HUES6 (cell line): ENCODE measurements around the gene LCE1B.

Experiments
- H3K27ac ChIP-seq: 2 replicates; pipeline ENCODE4 v1.7.0; 2013; ENCODE audit warnings: low read depth, mild to moderate bottlenecking, low read length, inconsistent platforms
- H3K27me3 ChIP-seq: 2 replicates; pipeline ENCODE4 v1.6.1; 2013; ENCODE audit warnings: low read length; ENCODE audit not compliant: control insufficient read depth, insufficient read depth
- H3K36me3 ChIP-seq: 2 replicates; pipeline ENCODE4 v1.6.1; 2013; ENCODE audit warnings: low read length; ENCODE audit not compliant: control insufficient read depth, insufficient read depth
- H3K4me1 ChIP-seq: 2 replicates; pipeline ENCODE4 v1.6.1; 2013; ENCODE audit warnings: low read length; ENCODE audit not compliant: control insufficient read depth, insufficient read depth
- H3K4me3 ChIP-seq: 2 replicates; pipeline ENCODE4 v1.5.1; 2013; ENCODE audit warnings: low read depth, low read length
- H3K9ac ChIP-seq: one replicate; pipeline ENCODE4 v1.6.1; 2013; ENCODE audit warnings: mild to moderate bottlenecking, low read length
- H3K9me3 ChIP-seq: 2 replicates; pipeline ENCODE4 v1.6.1; 2013; ENCODE audit warnings: low read depth, low read length; ENCODE audit not compliant: control insufficient read depth, insufficient read depth

Gene LCE1B

DNA sequence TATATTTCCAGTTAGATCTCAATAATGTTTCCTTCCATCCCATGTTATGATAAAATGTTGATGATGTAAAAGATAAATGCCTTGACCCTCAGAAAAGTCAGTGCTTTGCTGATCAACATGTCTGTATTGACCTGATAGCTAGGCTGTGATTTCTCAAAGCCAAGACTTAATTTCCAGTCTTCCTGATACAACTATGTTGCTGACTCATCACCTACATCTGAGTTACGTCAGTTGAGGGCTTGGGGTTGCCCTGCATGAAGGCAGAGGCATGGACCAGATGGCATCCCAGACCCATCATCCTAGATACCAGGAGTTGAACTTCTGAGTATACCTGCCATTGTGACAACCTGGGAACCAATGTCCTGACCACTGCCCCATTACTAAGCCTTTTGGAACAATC, 10.4 kb upstream of the LCE1B start:
- Histone ChIP-seq H3K9ac (no peak overlapping the region), H3K9me3 (peaks cover 17% of the 10 kb centered on the region; the same call in 1 of the 2 replicates), H3K27ac (no peak overlapping the region), H3K27me3 (no peaks in the 10 kb centered on the region), H3K4me3 (no peak overlapping the region), H3K4me1 (no peaks in the 10 kb centered on the region), H3K36me3 (no peaks in the 10 kb centered on the region)

DNA sequence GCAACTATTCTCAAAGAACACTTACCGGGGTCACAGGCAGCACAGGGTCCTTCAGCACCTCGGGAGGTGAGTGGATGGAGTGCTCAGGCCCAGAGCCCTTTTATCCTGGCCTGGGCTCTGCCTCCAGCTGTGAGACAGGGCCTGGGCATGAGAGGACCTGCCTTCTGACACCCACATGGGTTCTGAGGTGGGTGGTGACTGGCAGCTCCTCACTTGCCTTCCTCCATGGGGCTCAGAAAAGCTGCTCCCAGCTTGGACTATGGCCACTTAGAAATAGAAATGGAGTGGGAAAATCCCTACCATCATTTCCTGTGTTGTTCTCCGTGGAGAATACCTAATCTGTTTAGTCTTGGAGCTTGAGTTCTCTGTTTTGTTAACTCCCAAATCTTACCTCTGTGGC, 5.2 kb upstream of the LCE1B start, which contains the start of gene LCE1C:
Gene LCE1C, minus strand, starts transcription at position 76 of the 400 bp plus-strand sequence. CDS start 1,173 bp downstream, outside the sequence.
- H3K27me3 ChIP-seq, result no peaks in the 10 kb centered on the region
- no peaks in the 10 kb centered on the region for H3K4me1 ChIP-seq
- peaks cover 11% of the 10 kb centered on the region; the same call in 1 of the 2 replicates for H3K9me3 ChIP-seq
- no peak within 1 kb of the TSS for H3K4me3 ChIP-seq
- H3K27ac ChIP-seq, result no peak within 1 kb of the TSS
- no peaks in the 10 kb centered on the region for H3K36me3 ChIP-seq
- H3K9ac ChIP-seq, result no peak within 1 kb of the TSS

DNA sequence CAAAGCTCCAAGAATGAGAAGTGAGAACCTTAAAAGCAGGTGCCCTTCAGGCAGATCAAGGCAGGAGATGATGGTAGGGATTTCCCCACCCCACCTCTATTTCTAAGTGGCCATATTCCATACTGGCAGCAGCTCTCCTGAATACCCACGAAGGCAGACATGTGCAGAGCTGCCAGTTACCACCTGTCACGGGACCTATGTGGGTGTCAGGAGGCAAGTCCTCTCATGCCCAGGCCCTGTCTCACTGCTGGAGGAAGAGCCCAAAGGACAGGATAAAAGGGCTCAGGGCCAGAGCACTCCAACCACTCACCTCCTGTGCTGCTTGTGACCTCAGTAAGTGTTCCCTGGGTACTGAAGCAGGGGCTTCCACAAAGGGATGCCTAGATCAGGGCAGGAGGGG, 721 bp upstream of the LCE1B start:
- H3K27me3 ChIP-seq, result no peaks in the 10 kb centered on the region
- H3K27ac ChIP-seq, result no peak overlapping the region
- H3K4me3 ChIP-seq, result no peak overlapping the region
- H3K9ac ChIP-seq, result no peak overlapping the region
- no peaks in the 10 kb centered on the region for H3K4me1 ChIP-seq
- no peaks in the 10 kb centered on the region for H3K36me3 ChIP-seq
- peaks cover 13% of the 10 kb centered on the region; the same call in 1 of the 2 replicates for H3K9me3 ChIP-seq

DNA sequence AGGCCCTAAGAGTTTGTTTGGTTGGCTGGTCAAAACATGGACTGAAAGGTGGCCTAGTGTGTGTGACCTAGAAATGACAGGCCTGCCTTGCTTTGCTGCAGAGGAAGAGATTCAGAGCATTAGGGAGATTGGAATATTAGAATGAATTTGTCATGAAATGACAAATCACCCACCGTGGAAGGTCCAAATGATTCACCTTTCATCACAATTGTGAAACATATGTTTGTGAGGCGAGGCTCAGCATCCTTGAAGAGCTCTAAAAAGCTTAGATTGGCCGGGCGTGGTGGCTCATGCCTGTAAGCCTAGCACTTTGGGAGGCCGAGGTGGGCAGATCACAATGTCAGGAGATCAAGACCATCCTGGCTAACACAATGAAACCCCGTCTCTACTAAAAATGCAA, 5.5 kb downstream of the LCE1B start:
- no peak overlapping the region for H3K9ac ChIP-seq
- no peaks in the 10 kb centered on the region for H3K36me3 ChIP-seq
- H3K27ac ChIP-seq, result no peak overlapping the region
- no peaks in the 10 kb centered on the region for H3K27me3 ChIP-seq
- peaks cover 14% of the 10 kb centered on the region; the same call in 1 of the 2 replicates for H3K9me3 ChIP-seq
- H3K4me1 ChIP-seq, result no peaks in the 10 kb centered on the region
- H3K4me3 ChIP-seq, result no peak overlapping the region

DNA sequence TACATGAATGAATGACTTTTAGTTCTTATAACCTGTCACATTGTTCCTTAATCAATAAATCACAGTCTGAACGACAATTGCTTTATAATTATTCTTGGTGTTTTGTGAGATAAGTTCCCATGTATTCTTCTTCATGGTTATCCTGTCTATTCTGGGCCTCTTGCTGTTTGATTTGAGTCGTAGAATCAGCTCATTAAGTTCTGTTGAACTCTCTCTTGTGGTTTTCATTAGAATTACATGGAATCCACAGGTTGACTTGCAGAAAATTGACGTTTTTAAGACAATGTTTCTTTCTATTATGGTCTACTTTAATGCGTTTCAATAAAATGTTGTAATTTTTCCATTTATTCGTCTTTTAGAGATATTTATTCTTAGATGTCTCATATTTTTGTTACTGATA, 11.5 kb downstream of the LCE1B start:
- no peak overlapping the region for H3K27ac ChIP-seq
- H3K36me3 ChIP-seq, result no peaks in the 10 kb centered on the region
- H3K4me1 ChIP-seq, result no peaks in the 10 kb centered on the region
- no peak overlapping the region for H3K9ac ChIP-seq
- H3K9me3 ChIP-seq, result peaks cover 13% of the 10 kb centered on the region; the same call in 1 of the 2 replicates
- H3K4me3 ChIP-seq, result no peak overlapping the region
- H3K27me3 ChIP-seq, result no peaks in the 10 kb centered on the region

DNA sequence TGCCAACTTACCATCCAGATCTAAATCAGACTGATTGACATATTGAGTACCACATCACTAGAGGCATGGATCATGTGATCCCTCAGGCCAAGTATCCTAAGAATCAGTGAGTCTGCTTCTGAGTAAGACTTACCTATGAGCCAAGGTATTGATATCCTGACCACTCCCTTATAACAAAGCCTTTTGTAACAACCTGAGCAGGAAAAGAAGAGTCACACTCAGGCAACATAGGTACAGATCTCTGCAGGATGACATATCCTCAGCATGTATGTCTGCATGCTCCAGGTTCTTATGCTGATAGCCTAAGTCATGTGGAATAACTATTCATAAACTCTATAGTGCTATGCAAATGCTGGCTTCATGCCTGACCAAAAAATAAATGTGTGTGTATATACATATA, 13.2 kb downstream of the LCE1B start:
- Histone ChIP-seq H3K9ac (no peak overlapping the region), H3K27ac (no peak overlapping the region), H3K4me3 (no peak overlapping the region), H3K27me3 (no peaks in the 10 kb centered on the region), H3K9me3 (peaks cover 10% of the 10 kb centered on the region; the same call in 1 of the 2 replicates), H3K36me3 (no peaks in the 10 kb centered on the region), H3K4me1 (no peaks in the 10 kb centered on the region)

DNA sequence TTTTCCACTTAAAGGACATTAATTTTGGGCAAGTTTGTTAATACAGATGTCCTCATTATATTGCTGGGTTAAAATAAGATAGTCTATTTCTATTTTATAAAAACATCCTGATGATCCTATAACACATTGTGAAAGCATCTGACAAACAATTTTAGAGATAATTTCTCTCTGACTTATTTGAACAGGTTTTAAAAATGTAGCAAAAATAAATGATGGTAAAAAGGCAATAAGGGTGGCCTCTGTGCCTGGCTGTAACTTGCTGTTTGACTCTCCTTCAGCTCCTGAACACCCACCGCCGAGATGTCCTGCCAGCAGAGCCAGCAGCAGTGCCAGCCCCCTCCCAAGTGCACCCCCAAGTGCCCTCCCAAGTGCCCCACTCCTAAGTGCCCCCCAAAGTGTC, 15.4 kb downstream of the LCE1B start, which contains the start of gene LCE1A:
Gene LCE1A, plus strand, starts transcription at position 301 of the 400 bp plus-strand sequence. Its CDS starts 0 bp downstream, at position 301.
- no peak within 1 kb of the TSS for H3K27ac ChIP-seq
- no peak within 1 kb of the TSS for H3K4me3 ChIP-seq
- H3K9me3 ChIP-seq, result peaks cover 11% of the 10 kb centered on the region; the same call in 1 of the 2 replicates
- H3K9ac ChIP-seq, result no peak within 1 kb of the TSS
- H3K4me1 ChIP-seq, result no peaks in the 10 kb centered on the region
- H3K36me3 ChIP-seq, result no peaks in the 10 kb centered on the region
- no peaks in the 10 kb centered on the region for H3K27me3 ChIP-seq

DNA sequence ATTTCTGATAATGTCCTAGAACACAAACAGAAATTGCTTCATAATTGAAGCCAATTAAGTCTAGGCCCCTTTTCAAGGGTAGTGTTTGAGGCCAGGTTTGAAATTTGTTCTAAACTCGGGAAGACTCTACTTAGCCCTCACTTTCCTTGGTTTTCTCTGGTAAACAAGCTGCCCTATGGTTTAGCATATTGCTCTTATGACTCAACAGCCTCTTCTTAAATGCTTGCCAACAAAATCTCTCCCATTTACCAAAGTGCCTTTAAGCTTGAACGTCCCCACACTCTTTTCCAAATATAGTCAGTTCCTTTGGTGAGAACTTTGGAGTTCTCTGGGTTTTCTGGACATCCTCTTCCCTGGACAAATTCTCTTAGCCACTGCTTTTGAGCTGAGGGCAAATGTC, 25.1 kb downstream of the LCE1B start:
- Histone ChIP-seq H3K9ac (no peak overlapping the region), H3K36me3 (no peaks in the 10 kb centered on the region), H3K4me3 (no peak overlapping the region), H3K9me3 (no peaks in the 10 kb centered on the region; the same call in 1 of the 2 replicates), H3K4me1 (no peaks in the 10 kb centered on the region), H3K27ac (no peak overlapping the region), H3K27me3 (no peaks in the 10 kb centered on the region; the same call in 1 of the 2 replicates)

DNA sequence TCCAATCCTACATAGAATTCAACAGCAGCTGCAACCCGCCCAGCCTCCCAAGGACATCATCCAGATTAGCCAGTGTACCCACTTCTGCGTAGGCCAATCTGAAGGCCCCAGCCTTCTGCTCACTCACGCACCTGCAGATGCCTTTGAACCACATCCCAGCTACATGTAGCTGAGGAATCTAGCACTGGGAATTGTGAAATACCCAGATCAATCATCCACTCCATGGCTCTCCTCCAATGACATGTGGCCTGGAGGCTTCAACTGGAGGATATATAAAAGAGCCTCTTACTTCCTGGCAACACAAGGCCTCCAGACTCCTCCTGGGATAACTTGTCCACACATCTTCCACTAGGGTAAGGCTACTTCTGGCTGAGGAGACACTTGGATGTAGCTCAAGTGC, 30.8 kb downstream of the LCE1B start, which contains the start of gene LCE6A:
Gene LCE6A, plus strand, starts transcription at position 301 of the 400 bp plus-strand sequence. CDS start 665 bp downstream, outside the sequence.
- Histone ChIP-seq H3K4me1 (no peaks in the 10 kb centered on the region), H3K9me3 (peaks cover 20% of the 10 kb centered on the region; the same call in 1 of the 2 replicates), H3K4me3 (no peak within 1 kb of the TSS), H3K36me3 (no peaks in the 10 kb centered on the region), H3K27ac (no peak within 1 kb of the TSS), H3K9ac (no peak within 1 kb of the TSS), H3K27me3 (peaks cover 4% of the 10 kb centered on the region; the same call in 1 of the 2 replicates)

DNA sequence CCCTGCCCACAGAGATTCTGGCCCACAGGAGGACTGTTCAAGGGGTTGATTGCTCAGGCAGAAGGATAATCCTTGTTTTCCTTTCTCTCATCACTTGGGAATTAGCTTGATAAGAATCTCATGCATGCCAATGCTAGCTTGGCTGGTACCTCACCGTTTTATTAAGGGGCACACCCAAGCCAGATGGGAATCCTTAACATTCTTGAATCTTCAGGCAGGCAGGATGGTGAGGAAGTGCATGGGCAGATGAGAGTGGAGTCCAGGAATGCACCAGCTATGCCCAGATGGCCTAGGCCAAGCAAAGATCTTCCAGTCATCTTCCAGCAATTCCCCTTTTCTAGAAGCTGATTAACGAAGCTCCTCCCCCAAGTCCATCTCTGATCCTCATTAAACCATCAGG, 43.9 kb downstream of the LCE1B start:
- H3K27ac ChIP-seq, result no peak overlapping the region

DNA sequence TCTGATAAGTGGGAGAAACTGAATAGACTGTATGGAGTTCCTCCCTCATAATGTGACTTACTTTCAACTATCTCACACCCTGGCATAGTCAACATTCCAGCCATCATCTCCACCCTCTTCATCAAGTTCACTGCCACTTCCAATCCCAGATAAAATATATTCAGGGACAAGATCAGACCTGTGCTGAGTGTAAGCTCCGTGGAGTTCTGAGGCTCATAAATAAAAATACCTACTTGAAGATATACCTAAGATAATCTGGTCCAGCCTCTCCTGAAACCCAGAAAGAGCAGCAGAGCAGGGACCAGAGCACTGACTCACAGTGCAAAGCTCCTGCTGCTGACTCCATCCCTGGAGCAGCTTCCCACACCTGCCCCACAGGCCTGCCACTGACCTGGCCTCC, 46.3 kb downstream of the LCE1B start:
- Histone ChIP-seq H3K27me3 (peaks cover 5% of the 10 kb centered on the region; the same call in 1 of the 2 replicates), H3K36me3 (no peaks in the 10 kb centered on the region), H3K4me3 (no peak overlapping the region), H3K9ac (no peak overlapping the region), H3K9me3 (peaks cover 39% of the 10 kb centered on the region; the same call in 1 of the 2 replicates), H3K27ac (no peak overlapping the region), H3K4me1 (no peaks in the 10 kb centered on the region)

More for the DNA sequence above, 43.9 kb downstream of the LCE1B start:
- H3K9me3 ChIP-seq, result peaks cover 30% of the 10 kb centered on the region; the same call in 1 of the 2 replicates
- no peaks in the 10 kb centered on the region for H3K4me1 ChIP-seq
- H3K4me3 ChIP-seq, result no peak overlapping the region
- H3K27me3 ChIP-seq, result peaks cover 5% of the 10 kb centered on the region; the same call in 1 of the 2 replicates
- H3K9ac ChIP-seq, result no peak overlapping the region
- H3K36me3 ChIP-seq, result no peaks in the 10 kb centered on the region
